Measurements from ENCODE around the gene ADAMTS17.

The ADAMTS17 gene

GRCh38 chr15:99986297-99987118 is 355.3 kb downstream of the ADAMTS17 start:
- DNase-seq (ENCODE audit: low read depth), result no peak
- no peak overlapping the region for H3K4me3 ChIP-seq (ENCODE audit: low read depth, low read length)

GRCh38 chr15:99985878-99986277 is 355.9 kb downstream of the ADAMTS17 start:
- no peak for DNase-seq (ENCODE audit: low read depth)
- TF ChIP-seq CTCF (IDR thresholded peaks at IDR 0.05; ENCODE audit: low read depth, low read length, missing control alignments), result no peak
- no peak overlapping the region for H3K4me3 ChIP-seq (ENCODE audit: low read depth, low read length)

More at GRCh38 chr15:99986297-99987118, 355.3 kb downstream of the ADAMTS17 start:
- no peak for TF ChIP-seq CTCF (IDR thresholded peaks at IDR 0.05; ENCODE audit: low read depth, low read length, missing control alignments)

GRCh38 chr15:99984491-99985243 is 357.1 kb downstream of the ADAMTS17 start:
- no peak for TF ChIP-seq CTCF (IDR thresholded peaks at IDR 0.05; ENCODE audit: low read depth, low read length, missing control alignments)
- H3K4me3 ChIP-seq (ENCODE audit: low read depth, low read length), result no peak overlapping the region
- no peak for DNase-seq (ENCODE audit: low read depth)

- no peak for TF ChIP-seq CTCF (IDR thresholded peaks at IDR 0.05; ENCODE audit: low read depth, low read length, missing control alignments)
- no peak for DNase-seq (ENCODE audit: low read depth)
- H3K4me3 ChIP-seq (ENCODE audit: low read depth, low read length), result no peak overlapping the region
Measured at GRCh38 chr15:99983886-99984286, 357.9 kb downstream of the ADAMTS17 start.

GRCh38 chr15:99983171-99983885 is 358.4 kb downstream of the ADAMTS17 start:
- no peak overlapping the region for H3K4me3 ChIP-seq (ENCODE audit: low read depth, low read length)
- DNase-seq (ENCODE audit: low read depth), result no peak
- no peak for TF ChIP-seq CTCF (IDR thresholded peaks at IDR 0.05; ENCODE audit: low read depth, low read length, missing control alignments)

GRCh38 chr15:99982662-99983061 is 359.1 kb downstream of the ADAMTS17 start:
- TF ChIP-seq CTCF (IDR thresholded peaks at IDR 0.05; ENCODE audit: low read depth, low read length, missing control alignments), result no peak
- H3K4me3 ChIP-seq (ENCODE audit: low read depth, low read length), result no peak overlapping the region
- DNase-seq (ENCODE audit: low read depth), result no peak

Data from GM12864 (cell line).